GM19238 (cell line): ENCODE data around the gene MARCHF3.
"Not testable (repeated sequence)": the region's sequence is repeated elsewhere in the genome, so short reads cannot be mapped to it uniquely, and the experiment has no call there.

ENCODE experiments used
- DNase-seq: peaks from one replicate; pipeline ENCODE4 v3.0.0; 2011; ENCODE audit warnings: low spot score; ENCODE audit not compliant: insufficient read length

The MARCHF3 gene, protein sequence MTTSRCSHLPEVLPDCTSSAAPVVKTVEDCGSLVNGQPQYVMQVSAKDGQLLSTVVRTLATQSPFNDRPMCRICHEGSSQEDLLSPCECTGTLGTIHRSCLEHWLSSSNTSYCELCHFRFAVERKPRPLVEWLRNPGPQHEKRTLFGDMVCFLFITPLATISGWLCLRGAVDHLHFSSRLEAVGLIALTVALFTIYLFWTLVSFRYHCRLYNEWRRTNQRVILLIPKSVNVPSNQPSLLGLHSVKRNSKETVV

DNA sequence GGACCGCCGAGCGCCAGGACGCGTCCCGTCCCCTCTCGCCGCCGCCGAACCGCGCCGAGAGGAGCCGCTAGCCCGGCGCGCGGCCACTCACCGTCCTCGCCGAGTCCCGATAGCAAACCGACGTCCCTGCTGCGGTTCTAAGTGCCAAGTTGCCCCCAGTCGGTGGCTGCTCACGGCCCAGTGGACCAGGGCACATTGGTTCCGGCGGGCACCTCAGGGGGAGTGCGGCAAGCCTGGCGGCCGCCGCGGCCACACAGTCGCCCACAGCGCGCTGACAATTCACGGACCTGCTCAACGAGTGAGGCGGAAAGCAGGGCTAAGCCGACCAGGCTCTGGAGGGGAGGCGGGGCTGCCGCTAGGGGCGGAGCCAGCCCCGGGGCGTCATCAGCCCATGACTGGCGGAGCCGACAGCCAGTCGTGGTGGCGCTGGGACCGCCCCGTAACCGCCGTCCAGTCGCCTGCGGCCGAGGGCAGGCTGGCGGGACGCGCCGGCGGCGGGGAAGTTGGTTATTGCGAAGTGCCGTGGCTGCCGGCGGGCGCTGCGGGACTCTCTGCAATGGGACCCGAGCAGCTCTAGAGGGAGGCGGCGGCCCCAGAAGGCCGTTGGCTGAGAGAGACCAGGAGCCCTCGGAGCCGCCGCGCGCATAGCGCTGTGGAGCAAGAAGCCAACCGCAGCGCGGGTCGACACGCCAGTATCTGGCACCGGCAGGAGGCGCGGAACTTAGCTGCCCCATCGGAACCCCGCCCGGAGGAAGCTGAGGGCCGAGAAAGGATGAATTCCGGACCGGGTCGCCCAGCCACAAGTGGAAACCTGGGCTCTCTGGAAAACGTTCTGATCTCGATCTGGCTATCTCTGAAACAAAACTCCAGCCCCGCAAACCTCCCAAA lies at the start of gene MARCHF3:
TSS of gene MARCHF3 (minus strand) at position 300 of the 888 bp plus-strand sequence. CDS start 112,387 bp downstream, outside the sequence.
- peak; percentile 84 for DNase-seq

GRCh38 chr5:127079994-127080491 lies 49.7 kb upstream of the MARCHF3 start:
- no peak for DNase-seq

DNA sequence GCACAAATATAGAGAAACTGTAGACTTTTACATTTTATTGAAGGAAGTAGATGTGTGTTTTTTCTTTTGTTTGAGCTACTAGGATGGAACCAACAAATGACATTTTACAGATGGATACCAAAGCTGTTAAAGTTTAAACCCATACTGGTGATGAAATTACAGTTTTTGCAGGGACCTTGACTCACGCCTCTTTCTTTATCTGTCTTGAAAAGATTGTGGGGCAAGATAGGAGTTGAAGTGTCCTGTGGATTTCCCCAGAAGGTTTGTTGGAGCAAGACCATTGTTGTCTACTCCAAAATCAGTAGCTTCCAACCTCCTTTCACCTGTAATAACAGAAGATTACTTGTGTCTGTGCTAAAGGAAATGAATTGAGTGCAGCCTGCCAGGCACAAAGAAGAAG lies 47.0 kb upstream of the MARCHF3 start:
- DNase-seq, result no peak

DNA sequence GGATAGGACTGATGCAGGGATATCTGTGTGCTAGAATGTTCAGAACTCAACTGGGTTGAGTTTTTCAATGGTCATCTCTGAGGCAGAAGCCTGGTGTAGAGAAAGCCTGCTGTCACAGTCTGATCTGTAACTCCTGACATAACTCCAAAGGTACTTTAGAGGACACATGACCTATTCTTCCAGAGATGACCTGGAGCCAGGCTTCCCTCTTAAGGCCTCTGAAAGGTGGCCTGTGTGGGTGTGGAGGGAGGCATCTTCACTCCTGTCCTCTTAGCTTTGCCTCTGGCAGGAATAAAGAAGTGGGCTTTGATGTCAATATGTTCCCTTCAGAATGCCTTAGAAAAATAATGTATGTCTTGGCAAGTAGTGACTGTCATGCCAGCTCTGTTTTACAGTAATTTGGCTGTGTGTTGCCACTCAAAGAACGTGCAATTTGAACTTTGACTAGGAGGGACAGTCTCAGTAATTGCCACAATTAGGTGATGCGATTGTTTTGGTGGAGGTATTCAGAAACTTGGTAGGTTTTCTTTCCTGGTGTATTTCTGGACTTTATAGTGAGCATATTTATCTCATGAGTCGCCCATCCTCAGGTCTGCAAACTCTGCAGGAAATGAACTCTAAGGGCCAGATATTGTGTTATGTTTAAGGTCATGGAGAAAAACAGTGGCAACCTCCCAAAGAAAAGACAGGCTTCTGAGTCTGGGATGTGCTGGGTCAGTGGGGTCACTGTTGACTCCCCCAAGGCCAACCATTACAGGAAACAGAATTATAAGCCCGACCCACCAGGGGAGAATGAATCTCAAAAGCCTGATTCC lies 46.2 kb upstream of the MARCHF3 start:
- DNase-seq, result no peak

GRCh38 chr5:127074466-127074865 lies 44.1 kb upstream of the MARCHF3 start:
- DNase-seq, result no peak

DNA sequence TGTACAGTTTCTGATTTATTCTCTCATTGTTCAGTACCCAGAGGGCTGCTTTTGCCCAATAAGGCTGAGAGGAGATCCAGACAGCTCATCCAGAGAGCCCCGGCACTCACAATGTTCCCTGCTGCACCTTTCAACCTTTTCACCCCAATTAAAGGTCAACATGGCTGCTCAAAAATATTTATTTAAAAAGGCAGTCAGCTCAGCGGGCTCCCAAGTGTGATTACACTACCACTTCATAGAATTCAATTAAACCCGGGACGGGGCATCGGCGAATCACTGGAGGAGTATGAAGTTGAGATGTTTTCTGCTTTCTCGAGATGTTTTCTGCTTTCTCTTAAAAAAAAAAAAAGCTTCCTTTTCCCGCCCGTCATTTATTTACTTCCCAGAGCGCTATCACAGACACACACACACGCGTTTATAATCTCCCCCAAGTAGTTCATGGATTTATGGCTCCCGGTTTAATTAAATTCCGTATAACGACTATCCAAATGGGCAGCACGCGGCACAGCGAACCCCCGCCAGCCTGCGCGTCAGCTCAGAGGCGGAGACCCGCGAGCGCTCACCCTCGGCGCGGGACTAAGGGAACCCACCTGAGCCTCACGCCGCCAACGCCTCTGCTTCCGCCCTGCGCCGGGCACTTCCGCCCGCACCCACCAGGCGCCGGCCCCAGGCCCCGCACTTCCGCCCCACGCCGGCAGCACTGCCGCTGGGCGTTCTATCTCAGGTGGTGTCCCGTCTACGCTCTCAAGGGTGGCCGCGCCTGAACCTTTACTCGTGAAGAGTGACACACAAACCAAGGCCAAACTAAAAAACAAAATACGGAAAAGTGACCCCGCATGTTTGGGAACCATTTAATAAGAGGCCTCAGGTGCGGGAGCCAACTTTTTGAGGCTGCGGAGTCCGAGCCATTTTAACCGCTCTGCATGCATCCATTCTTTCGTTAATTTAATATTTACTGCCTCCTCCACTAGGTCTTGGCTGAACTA lies 42.8 kb upstream of the MARCHF3 start, which contains the start of gene C5orf63:
TSS of gene C5orf63 (minus strand) at position 642 of the 986 bp plus-strand sequence. CDS start 14,507 bp downstream, outside the sequence.
- peak; percentile 76 for DNase-seq

GRCh38 chr5:127070243-127070642 lies 39.9 kb upstream of the MARCHF3 start:
- DNase-seq, result no peak

DNA sequence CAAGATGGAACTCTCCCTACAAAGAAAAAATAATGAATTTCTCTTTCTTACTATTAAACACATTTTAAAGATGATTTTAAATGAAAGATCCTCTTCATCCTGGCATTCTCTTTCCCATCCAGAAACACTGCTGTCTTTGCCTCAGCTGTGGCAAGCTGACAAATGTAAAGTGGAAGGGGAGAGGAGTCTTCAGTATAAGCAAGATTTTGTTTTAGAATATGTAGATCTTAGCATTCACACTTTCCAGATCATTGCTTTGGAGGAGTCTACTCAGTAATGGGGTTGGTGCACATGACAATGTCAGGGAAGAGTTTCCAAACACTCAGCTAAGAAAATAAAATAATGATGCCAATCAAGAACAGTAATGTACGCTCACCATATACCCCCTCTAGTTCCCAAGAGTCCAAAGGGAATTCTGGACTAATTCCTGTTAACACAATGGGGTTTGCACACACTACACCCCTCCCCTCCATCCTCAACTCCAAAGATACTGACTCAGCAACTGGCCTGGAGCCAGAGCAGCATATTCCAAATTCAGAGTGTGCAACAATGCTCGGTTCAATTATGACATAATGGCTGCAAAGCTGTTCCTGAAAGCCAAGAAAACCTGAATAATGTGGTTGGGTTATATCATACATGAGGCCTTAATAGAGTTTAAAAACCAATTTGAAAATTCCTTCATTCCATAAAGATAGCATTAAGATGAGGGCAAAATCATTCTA lies 38.3 kb upstream of the MARCHF3 start:
- no peak for DNase-seq

GRCh38 chr5:127066721-127067120 lies 36.4 kb upstream of the MARCHF3 start:
- no peak for DNase-seq

DNA sequence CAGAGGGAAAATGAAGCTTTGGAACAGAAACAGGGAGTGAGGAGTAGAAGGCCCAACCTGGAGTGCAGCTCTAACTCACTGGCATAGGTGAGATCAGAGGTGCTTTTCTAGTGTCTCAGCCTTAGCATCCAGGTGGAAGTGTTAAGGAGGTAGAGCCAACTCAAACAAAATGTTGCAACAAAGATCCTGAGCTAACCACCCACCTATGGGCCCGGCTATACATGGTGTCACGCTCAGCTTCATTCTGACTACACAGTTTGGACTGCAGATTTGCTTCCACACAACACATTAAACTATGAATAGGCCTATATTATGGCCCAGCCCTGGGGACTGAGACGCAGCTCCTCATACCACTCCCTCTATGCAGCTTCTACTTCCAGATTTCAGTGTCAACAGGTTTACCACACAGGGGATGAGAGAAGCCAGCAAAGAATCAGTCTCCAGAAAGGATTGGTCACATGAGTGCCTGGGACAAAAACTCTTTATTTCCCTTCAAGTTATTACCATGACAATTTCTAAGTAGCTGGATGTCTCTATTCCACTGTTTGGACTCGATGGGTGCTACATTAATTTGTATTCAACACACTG lies 34.0 kb upstream of the MARCHF3 start:
- no peak for DNase-seq

DNA sequence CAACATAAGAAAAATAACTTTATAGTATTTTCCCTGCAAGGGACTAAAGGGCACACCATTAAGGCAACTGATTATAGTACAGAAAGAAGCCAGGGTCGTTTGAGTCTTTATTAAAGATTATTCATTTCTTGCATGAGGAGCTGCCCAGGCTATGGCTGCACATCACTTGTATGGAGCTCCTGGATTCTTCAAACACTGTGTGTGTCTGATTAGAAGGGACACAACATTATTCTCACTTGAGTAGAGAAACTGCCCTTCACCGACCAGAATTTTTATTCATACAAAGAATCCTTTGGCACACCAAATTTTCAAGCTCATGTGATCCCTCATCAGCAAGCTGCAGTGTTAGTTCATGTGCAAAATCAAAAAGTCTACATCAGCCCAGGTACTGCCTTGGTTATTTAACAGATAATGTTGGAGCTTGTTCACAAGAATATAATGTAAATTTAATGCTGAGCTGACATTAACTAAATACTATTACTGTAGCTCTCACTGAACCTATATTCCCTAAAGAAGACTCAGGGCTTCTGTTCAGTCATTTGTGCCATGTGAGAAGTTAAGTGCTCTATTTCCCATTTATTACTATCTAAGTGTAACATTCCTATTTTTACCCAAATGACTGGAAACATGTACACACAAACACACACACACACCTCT lies 33.0 kb upstream of the MARCHF3 start:
- no peak for DNase-seq

- no peak for DNase-seq
These were observed 31.6 kb upstream of the MARCHF3 start for GRCh38 chr5:127061956-127062355.

GRCh38 chr5:127061537-127061936 lies 31.2 kb upstream of the MARCHF3 start:
- no peak for DNase-seq

DNA sequence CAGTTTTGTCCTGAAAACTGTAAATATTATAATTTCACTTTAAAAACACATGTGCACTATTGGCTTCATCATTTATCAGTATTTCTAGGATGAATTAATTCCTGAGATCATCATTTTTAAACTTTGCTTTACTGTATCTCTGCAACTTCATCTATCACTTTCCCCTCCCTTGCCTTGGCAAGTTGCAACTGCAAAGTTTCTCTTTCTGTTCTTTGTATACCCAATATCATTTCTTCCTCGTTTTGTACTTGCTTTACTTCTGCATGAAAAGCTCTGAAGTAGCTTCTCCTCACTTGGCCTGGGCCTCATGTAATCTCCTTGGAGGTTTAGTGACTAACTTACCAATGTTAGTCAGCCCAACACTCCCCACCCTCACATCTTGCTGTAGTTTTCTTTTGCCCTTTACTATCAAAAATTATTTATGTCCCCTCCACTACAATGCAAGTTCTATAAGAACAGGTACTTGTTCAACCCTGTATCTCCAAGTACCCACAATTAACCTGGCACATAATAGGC lies 30.2 kb upstream of the MARCHF3 start:
- no peak for DNase-seq

GRCh38 chr5:127056896-127057295 lies 26.5 kb upstream of the MARCHF3 start:
- no peak for DNase-seq

DNA sequence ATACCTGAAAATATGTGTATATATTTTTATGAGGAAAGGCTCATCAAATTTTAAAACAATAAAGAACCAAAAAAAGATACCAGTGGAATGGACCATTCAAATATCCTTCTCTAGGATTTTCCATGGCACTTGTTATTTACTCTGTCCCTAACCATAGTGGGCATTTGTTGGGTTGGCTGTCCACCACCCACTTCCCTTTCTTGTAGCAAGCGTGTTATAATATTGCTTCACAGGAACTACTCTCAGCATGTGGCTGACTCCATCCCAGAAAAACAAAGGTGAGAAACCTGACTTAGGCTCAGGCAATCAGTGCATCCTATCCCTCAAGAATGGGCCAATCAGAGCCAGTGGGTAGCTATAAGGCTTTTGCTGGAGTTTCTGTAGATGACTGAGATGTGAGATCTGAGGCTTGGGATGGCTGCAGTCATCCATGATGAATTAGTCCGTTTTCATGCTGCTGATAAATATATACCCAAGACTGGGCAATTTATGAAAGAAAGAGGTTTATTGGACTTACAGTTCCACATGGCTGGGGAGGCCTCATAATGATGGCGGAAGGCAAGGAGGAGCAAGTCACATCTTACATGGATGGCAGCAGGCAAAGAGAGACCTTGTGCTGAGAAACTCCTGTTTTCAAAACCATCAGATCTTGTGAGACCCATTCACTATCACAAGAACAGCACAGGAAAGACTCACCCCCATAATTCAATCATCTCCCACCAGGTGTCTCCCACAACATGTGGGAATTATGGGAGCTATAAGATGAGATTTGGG lies 25.7 kb upstream of the MARCHF3 start:
- DNase-seq, result no peak

GRCh38 chr5:127053551-127053950 lies 23.2 kb upstream of the MARCHF3 start:
- not testable (repeated sequence) for DNase-seq

- DNase-seq, result no peak
These were observed 22.7 kb upstream of the MARCHF3 start for GRCh38 chr5:127053049-127053448.
